Measurements from ENCODE around the gene EPRS1.

DNA sequence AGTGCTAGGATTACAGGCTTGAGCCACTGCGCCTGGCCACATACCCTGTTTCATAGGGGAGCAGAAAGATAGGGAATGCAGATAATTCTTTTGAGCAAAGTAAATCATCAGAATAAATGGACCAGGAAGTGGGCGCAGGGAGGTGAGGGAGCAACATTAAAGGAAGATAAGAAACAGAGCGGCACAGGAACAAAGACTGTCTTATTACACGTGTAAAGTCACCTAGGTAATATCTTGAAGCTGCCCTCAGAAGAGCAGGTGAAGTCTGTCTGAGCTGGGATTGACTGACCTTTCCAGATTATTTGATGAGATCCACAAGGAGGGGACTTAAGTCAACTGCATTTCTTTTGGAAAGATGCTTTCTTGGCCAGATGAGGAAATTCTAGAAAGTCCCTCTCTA lies 7.7 kb downstream of the EPRS1 start:
- TF ChIP-seq CTCF (IDR thresholded peaks at IDR 0.05; ENCODE audit: insufficient read depth, low read length) = no peak
- no peak for TF ChIP-seq POLR2AphosphoS5 (IDR thresholded peaks at IDR 0.05; ENCODE audit: low read depth)
- TF ChIP-seq GABPA (IDR thresholded peaks at IDR 0.05; ENCODE audit: low read depth) = no peak
- TF ChIP-seq REST (IDR thresholded peaks at IDR 0.05; ENCODE audit: insufficient replicate concordance, low read depth) = no peak
- TF ChIP-seq SPI1 (IDR thresholded peaks at IDR 0.05; ENCODE audit: borderline replicate concordance, low read depth) = no peak

Measured in HL-60 (cell line).